Stimulated activated CD8-positive, alpha-beta memory T cell treated with anti-CD3 and anti-CD28 coated beads, Interleukin-12 subunit alpha, Interleukin-12 subunit beta, amount 100 ng/mL, for 4 hours (primary cell): Measurements from ENCODE around the gene ADRM1.

Experiments used
- DNase-seq: peaks from one replicate; pipeline ENCODE4 v3.0.0-alpha.2; 2020; ENCODE audit warnings: low read depth

The ADRM1 gene

GRCh38 chr20:62354811-62355341 lies 52.1 kb downstream of the ADRM1 start:
- DNase-seq: no peak

- no peak for DNase-seq
Measured at GRCh38 chr20:62355516-62355877, 52.7 kb downstream of the ADRM1 start.

GRCh38 chr20:62355878-62356588 lies 53.2 kb downstream of the ADRM1 start:
- no peak for DNase-seq

GRCh38 chr20:62356589-62357186 lies 53.9 kb downstream of the ADRM1 start:
- DNase-seq: no peak

GRCh38 chr20:62357187-62357667 lies 54.4 kb downstream of the ADRM1 start:
- DNase-seq: no peak

- no peak for DNase-seq
Measured at GRCh38 chr20:62357681-62358080, 54.9 kb downstream of the ADRM1 start.
